H7 (cell line): ENCODE measurements around the gene CFAP90. TPM values are rescaled to one million over a fixed set of nuclear protein-coding genes. Genes with fewer than 3 reads are reported as not detected.
A peak's percentile ranks its signal among the peaks of the same experiment; 100 is the strongest.

Experiments
- DNase-seq: peaks from one replicate; pipeline ENCODE4 v3.0.0; 2012
- H3K27me3 ChIP-seq: 2 replicates; pipeline ENCODE4 v1.6.0; 2011; ENCODE audit warnings: mild to moderate bottlenecking, low read length; ENCODE audit not compliant: control insufficient read depth, insufficient read depth
- H3K36me3 ChIP-seq: replicated peaks from 2 replicates; pipeline ENCODE4 v1.5.1; 2011; ENCODE audit warnings: low read length; ENCODE audit not compliant: control insufficient read depth, insufficient read depth
- H3K4me3 ChIP-seq: 2 replicates; pipeline ENCODE4 v1.5.1; 2011; ENCODE audit warnings: low read depth, mild to moderate bottlenecking, control low read depth, low read length, moderate library complexity; ENCODE audit not compliant: insufficient read depth
- total RNA-seq: library from RNA; depleted of rRNA; stranded (reverse); fragments of >200 nt; shearing (Covaris generic); gene quantifications from 2 replicates; pipeline ENCODE4 v1.2.3, GENCODE V29; 2014

Gene CFAP90
- total RNA-seq, 1 experiment from 2014 or later = not detected

DNA sequence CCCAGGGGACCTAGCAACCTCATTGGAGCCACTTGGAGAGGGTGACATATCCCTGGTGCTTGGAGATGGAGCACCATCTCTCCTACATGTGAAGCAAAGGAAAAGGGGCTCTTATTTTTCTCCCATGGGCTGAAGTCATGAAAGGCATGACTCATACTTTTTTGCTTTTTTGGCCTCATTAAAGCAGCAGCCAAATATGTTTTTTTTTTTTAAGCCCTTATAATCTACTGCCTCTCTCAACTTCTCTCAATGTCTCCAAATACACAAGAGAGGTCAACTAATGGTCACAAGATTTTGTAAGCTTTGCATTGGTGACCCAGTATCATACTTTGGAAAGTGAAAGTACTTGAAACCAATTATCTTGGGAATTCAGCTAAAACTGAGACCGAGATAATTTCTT, 1.6 kb upstream of the CFAP90 start:
- Histone ChIP-seq H3K27me3 (peaks cover 19% of the 10 kb centered on the region), H3K36me3 (peaks cover 2% of the 10 kb centered on the region; the same call in 1 of the 2 replicates), H3K4me3 (no peak overlapping the region)
- no peak for DNase-seq

DNA sequence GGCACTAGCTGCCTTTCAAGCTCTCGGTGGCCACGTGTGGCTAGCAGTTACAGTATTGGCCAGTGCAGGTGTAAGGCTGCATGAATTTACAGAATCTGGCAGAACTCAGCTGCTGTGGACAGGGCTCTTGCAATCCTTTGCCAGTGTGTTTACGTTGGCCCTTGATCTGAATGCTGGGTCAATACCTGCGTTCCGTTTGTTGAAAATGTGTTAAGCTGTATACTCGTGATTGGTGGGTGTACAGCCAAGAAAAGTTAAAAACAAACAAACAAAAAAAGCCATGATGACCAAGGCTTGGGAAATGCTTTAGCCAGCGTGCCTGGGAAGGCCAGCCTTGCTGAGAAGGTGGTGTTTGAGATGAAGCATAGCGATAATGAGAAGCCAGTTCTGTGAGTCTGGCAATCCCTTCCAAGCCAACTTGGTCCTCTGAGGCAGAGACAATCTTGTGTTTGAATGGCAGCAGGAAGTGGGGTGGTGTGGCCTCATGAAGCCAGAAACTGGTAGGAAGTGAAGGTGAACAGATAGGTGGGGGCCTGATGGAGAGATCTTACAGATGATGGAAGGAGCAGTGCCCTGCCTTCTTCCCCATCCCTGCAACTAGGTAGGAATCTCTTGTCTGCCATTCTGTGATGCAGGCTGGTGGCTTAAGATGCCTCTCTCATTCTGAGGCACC, 820 bp upstream of the CFAP90 start:
- Histone ChIP-seq H3K36me3 (no peaks in the 10 kb centered on the region), H3K4me3 (no peak overlapping the region), H3K27me3 (peaks cover 21% of the 10 kb centered on the region)
- DNase-seq = no peak

GRCh38 chr5:7851240-7851592, 283 bp upstream of the CFAP90 start:
- Histone ChIP-seq H3K27me3 (peaks cover 21% of the 10 kb centered on the region), H3K4me3 (peak overlapping the region; percentile 77), H3K36me3 (no peaks in the 10 kb centered on the region)
- DNase-seq = no peak

GRCh38 chr5:7849681-7850394, 1.1 kb downstream of the CFAP90 start:
- H3K36me3 ChIP-seq = no peaks in the 10 kb centered on the region
- peaks cover 21% of the 10 kb centered on the region for H3K27me3 ChIP-seq
- DNase-seq = peak; percentile 80
- peak overlapping the region; percentile 62 for H3K4me3 ChIP-seq

DNA sequence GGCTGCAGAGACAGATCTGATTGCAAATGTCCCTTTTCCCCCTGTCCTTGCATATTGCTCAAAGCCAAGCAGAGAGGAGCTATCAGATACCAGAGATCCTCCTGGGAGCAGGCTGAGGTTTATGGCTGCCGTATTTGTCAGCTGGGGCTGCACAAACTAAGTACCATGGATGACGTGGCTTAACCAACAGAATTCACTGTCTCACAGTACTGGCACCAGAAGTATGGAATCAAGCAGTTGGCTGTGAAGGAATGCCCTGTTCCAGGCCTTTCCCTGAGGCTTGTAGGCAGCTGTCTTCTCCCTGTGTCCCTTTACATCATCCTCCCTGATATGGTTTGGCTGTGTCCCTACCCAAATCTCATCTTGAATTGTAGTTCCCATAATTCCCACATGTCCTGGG, 2.6 kb downstream of the CFAP90 start:
- Histone ChIP-seq H3K36me3 (no peaks in the 10 kb centered on the region), H3K4me3 (no peak overlapping the region), H3K27me3 (peaks cover 21% of the 10 kb centered on the region)
- DNase-seq = no peak

DNA sequence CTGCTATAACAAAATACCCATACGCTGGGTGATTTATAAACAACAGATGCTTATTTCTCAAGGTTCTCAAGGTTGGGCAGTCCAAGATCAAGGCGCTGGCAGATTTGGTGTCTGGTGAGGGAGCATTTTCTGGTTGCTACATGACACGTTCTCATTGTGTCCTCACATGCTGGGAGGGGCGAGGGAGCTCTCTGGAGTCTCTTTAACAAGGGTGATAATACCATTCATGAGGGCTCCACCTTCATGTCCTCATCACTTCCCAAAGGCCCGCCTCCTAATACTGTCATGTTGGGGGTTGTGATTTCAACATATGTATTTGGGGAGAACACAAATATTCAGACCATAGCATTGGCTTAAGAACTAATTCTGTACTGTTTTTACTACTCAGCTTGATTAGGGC, 4.6 kb downstream of the CFAP90 start:
- DNase-seq = no peak

DNA sequence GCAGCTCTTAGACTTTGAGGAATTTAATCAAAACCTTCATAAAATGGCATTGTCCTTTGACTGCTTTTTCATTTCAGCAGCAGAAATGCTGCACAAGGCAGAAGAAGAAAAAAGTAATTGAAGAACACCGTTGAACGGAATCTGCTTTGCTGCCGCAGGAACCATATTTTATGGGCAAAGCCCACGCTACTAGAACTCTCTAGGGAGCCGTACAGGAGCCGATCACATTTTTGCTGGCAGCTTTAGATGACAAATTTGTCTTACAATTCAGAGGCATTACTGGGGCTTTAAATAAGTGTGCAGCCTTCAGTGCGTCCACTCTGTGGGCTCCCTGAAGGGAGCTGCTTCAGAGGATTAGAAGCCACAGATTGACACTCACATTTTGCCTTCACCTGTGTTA, 5.4 kb downstream of the CFAP90 start:
- no peak for DNase-seq
- Histone ChIP-seq H3K27me3 (peaks cover 20% of the 10 kb centered on the region), H3K36me3 (no peaks in the 10 kb centered on the region), H3K4me3 (no peak overlapping the region)

More for the DNA sequence above, 4.6 kb downstream of the CFAP90 start:
- no peaks in the 10 kb centered on the region for H3K36me3 ChIP-seq
- H3K27me3 ChIP-seq = peaks cover 21% of the 10 kb centered on the region
- H3K4me3 ChIP-seq = no peak overlapping the region

DNA sequence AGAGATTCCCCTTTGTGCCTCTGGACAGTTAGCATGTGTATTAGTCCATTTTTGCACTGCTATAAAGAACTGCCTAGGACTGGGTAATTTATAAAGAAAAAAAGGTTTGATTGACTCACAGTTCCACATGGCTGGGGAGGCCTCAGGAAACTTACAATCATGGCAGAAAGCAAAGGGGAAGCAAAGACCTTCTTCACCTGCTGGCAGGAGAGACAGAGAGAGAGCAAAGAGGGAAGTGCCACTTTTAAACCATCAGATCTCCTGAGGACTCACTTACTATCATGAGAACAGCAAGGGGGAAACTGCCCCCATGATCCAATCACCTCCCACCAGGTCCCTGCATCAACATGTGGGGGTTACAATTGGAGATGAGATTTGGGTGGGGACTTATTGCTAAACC, 6.0 kb downstream of the CFAP90 start:
- no peak for DNase-seq
- Histone ChIP-seq H3K27me3 (peaks cover 20% of the 10 kb centered on the region), H3K4me3 (no peak overlapping the region), H3K36me3 (no peaks in the 10 kb centered on the region)

DNA sequence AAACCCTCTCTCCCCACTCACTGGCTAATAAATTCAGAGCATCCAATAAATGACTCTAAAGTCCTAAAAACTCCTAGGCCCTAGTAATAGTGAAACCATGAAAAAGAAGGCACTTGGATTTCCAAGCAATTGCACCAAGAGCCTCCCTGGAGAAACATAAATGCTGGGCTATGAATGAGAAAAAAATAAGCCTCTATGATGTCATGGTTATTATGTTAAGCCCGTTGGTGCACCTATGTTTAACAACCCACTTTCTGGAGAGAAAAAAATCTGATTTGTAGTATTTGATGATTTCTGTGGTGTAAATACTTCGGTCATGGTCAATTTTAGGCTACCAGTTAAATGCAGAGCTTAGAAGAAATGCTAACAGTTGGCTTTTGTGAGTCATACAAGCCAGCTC, 8.4 kb downstream of the CFAP90 start:
- no peak for DNase-seq
- Histone ChIP-seq H3K36me3 (no peaks in the 10 kb centered on the region), H3K4me3 (no peak overlapping the region), H3K27me3 (peaks cover 2% of the 10 kb centered on the region)

- Histone ChIP-seq H3K4me3 (no peak overlapping the region), H3K36me3 (no peaks in the 10 kb centered on the region), H3K27me3 (no peaks in the 10 kb centered on the region)
- no peak for DNase-seq
These were observed 13.5 kb downstream of the CFAP90 start for GRCh38 chr5:7837403-7837802.

DNA sequence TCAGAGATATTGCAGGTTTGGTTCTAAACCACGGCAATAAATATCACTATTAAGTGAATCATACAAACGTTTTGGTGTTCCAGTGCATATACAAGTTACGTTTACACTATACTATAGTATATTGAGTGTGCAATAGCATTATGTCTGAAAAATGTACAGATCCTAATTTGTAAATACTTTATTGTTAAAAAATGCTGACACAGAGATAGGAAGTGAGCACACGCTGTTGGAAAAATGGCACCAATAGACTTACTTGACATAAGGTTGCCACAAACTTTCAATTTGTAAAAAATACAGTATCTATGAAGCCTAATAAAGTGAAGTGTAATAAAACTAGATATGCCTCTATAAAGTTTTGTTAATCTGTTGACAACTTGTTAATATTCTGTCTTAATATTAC, 16.0 kb downstream of the CFAP90 start:
- Histone ChIP-seq H3K36me3 (no peaks in the 10 kb centered on the region), H3K27me3 (no peaks in the 10 kb centered on the region; the same call in 1 of the 2 replicates), H3K4me3 (no peak overlapping the region)
- no peak for DNase-seq

- no peak overlapping the region for H3K4me3 ChIP-seq
- DNase-seq = no peak
- H3K36me3 ChIP-seq = peaks cover 13% of the 10 kb centered on the region
- H3K27me3 ChIP-seq = no peaks in the 10 kb centered on the region; the same call in 1 of the 2 replicates
These were observed 22.7 kb downstream of the CFAP90 start for GRCh38 chr5:7828269-7828668.

DNA sequence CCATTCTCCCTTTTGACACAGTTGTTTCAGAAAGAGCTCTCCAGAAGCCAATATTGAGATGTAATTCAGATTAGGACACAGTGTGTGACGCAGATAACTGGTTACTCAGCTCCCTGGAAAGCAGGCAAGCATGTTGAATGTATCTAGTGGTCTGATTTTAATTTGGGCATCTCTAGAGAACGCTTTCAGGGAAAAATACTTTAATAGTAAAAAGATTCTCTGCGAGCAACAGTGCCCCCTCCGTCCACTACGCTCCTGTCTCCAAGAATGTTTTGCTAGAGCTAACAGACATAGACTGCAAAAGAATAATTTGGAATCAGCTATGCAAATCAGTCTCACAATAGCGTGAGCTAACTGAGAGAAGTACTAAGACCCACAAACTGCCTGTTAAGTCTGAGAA, 23.3 kb downstream of the CFAP90 start:
- H3K36me3 ChIP-seq = peaks cover 14% of the 10 kb centered on the region
- no peaks in the 10 kb centered on the region; the same call in 1 of the 2 replicates for H3K27me3 ChIP-seq
- no peak for DNase-seq
- no peak overlapping the region for H3K4me3 ChIP-seq

- no peaks in the 10 kb centered on the region for H3K27me3 ChIP-seq
- DNase-seq = no peak
- H3K36me3 ChIP-seq = peaks cover 22% of the 10 kb centered on the region
- H3K4me3 ChIP-seq = no peak overlapping the region
These were observed 25.3 kb downstream of the CFAP90 start for GRCh38 chr5:7825630-7826029.

GRCh38 chr5:7824995-7825394, 25.9 kb downstream of the CFAP90 start:
- DNase-seq = no peak
- Histone ChIP-seq H3K27me3 (no peaks in the 10 kb centered on the region), H3K4me3 (no peak overlapping the region), H3K36me3 (peaks cover 24% of the 10 kb centered on the region)
